ENCODE data around the gene SNX7.

SNX7 gene

DNA sequence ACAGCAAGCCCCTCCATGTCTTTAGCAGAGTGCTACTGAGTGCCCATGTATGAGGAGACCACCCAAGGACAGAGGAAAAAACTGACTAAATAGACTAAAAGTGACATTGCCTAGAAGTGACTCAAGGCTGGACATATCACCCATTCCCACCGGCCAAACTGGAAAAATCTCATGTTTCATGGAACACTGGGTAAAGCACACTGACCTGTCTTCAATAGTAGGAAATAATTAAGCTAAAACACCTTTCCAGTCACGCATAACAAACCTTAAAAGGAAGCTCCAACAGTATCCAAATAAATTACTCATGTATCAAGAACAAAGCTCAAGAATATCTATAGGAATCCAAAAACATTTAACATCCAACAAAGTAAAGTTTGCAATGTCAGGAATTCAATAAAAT is 120.4 kb downstream of the SNX7 start:
- no peak for DNase-seq (ENCODE audit: low read depth)

DNA sequence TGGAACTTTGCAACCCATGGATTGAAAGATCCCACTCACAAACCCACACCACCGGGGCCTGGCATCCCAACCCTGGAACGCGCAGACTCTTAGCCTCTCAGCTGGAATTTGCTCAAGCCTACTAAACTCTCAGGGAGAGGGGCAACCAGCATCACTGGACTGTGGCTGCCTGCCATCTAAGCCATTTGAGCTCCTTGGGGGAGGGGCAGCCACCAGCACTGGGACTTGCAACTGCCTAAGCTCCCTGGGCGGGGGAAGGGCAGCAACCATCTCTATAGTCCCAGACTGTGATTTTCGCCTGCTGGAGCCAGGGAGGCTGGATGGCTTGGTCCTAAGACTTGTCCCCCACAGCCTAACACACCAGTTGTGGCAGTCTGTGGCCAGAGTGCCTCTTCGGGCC is 122.3 kb downstream of the SNX7 start:
- no peak for DNase-seq (ENCODE audit: low read depth)

GRCh38 chr1:98791498-98791897 is 130.0 kb downstream of the SNX7 start:
- DNase-seq (ENCODE audit: low read depth): no peak

- DNase-seq (ENCODE audit: low read depth): no peak
Observed at GRCh38 chr1:98792123-98792522, 130.6 kb downstream of the SNX7 start.

- no peak for DNase-seq (ENCODE audit: low read depth)
Observed at GRCh38 chr1:98793136-98793535, 131.6 kb downstream of the SNX7 start.

DNA sequence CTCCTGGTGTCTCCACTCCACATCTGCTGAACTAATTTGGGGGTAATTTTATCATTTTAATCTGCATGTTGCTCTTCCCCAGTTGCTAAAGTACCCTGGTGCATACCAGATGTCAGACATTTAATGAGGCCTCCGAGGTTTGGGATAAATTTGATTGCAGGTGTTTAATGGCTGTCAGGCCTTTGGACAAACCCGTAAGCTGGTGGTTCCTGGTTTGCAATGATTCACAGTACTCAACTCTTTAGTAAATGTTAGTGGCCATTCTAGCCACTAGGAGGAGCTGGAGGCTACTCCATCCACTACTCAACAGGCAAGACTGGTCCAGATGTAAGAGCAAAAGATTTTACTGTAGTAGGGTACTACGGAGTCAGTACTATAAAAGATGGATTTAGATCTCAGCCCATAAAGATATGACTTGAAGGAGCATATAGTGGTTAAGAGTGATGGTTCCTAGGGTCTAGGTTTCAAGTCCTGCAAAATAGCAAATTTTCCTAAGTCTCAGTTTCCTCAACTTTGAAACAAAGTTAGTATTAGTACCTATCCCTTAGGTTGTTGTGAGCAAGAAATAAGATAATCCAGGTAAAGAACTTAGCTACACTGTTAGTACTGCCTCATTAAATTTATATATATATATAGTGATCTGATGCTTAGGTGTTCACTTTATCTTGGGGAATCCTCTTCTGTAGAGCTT is 132.8 kb downstream of the SNX7 start:
- no peak for DNase-seq (ENCODE audit: low read depth)

- DNase-seq (ENCODE audit: low read depth): no peak
Observed at GRCh38 chr1:98796049-98796448, 134.5 kb downstream of the SNX7 start.

DNA sequence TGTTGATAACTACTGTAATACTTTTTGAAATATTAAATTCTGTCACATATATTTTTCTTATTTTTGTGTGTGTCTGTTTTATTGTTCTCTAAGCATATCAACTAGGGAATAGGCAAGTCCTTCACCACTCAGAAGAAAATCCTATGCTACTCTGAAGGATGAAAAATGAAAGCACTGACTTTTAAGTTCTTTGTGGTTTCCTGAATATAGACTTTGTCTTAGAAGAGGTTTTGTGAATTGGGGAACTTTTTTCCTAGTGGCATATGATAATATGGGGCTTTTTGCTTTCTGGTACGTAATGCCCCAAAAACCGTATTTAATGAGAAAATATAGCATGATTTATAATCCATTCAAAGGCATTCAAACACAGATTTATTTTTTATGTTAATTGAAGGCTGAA is 136.0 kb downstream of the SNX7 start:
- DNase-seq (ENCODE audit: low read depth): no peak
